ENCODE results near the gene CBR4.

Gene CBR4

DNA sequence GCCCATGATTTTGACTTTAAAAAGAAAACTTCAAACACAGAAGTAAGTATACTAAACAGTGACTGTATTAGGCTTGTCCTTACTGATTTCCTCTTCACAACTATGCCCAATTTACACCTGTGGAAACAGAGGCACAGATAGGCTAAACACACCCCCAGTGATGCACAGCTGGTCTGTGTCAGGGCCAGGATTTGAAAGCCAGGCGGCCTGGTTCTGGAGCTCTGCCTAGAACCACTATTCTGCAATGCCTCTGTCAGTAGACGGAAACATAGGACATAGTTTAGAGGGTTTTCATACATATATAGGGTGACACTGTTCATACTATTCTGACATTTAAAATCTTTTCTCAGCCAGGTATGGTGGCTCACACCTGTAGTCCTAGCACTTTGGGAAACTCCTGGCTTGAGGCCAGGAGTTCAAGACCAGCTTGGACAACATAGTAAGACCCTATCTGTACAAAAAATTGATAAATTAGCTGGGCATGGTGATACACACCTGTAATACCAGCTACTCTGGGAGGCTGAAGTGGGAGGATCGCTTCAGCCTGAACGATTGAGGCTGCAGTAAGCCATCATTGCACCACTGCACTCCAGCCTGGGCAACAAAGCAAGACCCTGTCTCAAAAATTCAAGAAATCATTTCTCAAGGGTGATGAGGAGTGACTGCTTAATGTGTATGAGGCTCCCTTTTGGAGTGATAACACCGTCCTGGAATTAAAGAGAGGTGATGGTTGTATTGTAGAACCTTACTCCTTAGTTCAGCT is 23.0 kb upstream of the CBR4 start:
- DNase-seq, result no peak

DNA sequence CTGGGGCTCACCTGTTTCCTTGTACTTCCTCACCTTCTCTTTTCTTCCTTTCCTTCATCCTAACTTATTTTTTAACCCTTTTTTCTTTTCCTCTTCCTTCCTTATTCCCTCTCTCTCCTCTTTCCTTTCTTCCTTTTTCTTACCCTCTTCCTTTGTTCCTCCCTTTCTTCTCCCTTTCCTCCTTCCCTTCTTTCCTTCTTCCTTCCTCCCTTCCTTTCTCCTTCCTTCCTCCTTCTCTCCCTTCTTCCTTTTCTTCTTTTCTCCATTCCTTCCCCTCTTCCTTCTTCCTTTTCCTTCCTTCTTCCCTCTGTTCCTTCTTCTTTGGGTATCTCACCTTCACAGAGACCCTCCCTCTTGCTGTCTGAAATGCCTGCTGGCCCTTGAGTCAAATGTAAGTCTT is 22.1 kb upstream of the CBR4 start:
- no peak for DNase-seq

DNA sequence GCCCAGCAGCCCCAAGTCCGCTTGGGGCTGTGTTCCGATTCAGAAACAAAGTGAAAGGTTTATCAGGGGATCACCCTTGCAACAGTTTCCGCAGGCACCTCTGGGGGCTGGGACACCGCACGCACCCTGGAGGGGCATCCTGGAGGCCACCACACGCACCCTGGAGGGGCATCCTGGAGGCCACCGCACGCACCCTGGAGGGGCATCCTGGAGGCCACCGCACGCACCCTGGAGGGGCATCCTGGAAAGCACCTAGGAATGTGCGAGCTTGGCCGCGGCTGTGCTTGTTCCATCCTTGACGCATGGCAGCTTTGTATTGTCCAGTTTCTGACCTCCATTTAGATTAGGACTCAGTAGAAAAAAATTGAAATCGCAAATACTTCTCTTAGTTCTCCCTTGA is 21.3 kb upstream of the CBR4 start:
- no peak for DNase-seq

DNA sequence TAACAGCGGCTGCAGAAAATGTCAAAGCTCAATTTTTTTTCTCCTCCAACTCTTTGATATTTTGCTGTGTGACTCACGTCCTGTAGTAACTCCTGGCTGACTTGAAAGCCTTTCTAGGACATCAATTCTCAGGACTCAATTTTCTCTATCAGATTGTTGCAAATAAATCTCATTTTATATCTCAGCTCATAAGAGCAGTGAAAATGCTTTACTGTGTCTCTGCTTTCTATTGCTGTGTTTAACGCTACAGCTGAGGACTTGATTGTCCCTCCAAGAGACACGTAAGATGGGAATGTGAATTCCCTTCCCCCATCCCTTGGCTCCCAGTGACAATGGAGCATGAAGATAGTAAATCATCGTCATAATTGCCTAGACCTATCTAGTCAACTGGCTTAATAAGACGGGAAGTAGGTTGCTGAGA is 20.5 kb upstream of the CBR4 start:
- no peak for DNase-seq

DNA sequence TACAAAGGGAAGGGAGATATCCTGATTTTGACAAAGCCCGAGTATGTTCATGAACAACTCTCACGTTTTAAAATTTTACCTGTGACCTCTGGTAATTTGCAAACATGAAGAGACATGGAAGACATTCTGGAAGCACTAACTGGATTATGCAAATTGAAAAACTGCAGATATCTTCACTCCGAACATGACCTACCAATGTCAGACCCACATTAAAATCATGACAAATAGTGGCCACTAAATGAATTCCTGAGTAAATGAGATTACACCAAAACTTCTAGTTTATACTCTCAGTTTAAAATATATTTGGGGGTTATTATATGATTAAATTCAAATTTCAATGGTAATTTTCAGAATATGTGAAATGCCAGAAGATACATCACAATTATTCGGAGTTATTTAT is 19.9 kb upstream of the CBR4 start:
- DNase-seq, result no peak

DNA sequence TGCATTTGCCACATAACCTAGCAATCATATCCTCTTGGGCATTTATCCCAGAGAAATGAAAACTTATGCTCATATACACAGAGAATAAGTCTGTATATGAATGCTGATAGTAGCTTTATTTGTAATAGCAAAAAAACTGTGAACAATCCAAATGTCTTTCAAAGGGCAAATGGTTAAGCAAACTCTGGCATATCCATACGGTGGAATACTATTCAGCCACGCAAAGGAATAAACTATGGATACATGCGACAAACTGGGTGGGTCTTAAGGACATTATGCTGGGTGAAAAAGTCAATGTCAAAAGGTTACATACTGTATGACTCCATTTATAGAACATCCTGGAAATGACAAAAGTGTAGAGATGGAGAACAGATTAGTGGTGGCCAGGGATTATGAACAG is 17.6 kb upstream of the CBR4 start:
- no peak for DNase-seq

DNA sequence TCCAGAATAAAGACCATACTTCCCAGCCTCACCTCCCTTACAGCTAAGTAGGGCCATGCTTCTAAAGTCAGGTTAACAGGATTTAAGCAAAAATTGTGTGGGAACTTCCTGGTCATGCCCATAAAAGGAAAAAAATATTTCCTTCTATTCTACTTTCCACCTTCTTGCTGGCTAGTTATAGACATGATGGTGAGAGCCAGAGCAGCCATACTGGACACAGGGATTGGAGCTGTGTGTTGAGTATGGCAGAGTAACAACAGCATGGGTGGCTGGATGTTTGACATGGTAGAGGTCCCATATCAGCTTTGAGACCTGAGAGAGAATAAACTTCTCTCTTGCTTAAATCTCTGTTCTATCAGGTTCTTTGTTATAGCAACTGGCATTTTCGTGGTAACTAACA is 15.1 kb upstream of the CBR4 start:
- DNase-seq, result no peak

DNA sequence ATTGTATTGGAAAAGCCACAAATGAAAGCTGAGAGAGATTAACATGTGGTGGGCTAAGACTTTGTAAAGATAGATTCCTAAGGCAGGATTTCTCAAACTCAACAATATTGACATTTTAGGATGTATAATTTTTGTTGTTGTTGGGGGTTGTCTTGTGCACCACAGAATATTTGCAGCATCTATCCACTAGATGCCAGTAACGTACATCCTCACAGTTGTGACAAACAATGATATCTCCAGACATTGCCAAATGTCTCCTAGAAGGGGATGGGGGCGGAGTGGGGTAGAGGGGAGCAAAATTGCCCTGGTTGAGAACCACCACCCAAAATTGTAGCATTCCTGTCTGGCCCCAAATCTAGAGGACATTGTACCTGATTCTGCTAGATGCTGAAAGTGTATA is 14.7 kb upstream of the CBR4 start:
- no peak for DNase-seq

DNA sequence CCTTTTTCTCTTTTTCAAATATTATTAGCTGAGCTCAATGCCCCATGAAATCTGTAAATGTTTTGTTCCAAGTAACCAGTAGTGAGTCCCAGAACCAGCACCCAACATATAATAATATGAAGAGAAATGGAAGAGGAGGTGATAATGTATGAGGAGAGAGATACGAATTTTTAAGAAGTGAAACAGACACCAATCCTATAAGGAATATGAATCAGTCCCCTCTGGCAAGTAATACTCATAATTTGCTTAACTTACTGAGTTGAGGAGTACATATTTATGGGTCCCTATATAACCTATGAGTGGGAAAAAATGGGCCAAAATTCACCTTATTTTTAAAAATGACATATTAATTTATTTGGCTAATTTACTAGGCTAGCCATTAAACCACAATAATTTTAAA is 8.4 kb upstream of the CBR4 start:
- no peak for DNase-seq

DNA sequence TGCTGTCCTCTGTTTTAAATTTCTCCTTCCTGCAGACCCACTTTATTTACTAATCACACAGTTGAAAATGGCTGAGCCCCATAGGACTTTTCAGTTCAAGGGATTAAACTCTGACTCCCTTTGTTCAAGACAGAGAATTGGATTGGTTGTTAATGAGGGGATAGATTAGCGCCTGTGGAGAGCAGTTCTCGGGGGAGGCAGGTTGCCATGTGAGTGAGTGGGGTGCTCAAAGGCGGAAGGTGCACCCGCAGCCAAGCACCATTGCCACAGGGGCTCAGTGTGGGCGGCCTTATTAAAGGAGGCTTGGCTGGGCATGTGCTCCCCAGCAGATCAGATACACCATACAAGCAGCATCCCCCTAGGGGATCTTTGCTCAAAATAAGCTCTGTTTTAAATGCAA is 7.9 kb upstream of the CBR4 start:
- DNase-seq, result no peak

DNA sequence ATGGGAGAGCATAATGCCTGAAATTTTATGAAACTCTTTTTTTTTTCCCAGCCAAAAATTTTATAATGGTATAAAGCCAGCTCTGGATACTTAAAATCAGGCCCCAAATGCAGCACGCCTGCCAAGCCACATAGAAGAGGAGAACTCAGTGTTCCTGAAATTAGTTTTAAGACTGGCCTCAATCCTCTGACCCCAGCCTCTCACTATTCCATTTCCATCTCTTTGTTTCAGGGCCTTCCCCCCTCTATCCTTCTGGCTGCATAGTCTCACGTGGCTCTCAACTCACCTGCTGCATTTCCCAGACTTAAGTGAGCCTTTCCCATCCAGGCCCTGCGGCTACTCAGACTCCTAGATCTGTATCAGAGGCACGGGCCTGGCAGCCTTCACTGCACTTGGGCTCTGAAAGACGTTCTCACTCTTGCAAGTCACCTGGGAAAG is 5.2 kb upstream of the CBR4 start:
- DNase-seq, result no peak

DNA sequence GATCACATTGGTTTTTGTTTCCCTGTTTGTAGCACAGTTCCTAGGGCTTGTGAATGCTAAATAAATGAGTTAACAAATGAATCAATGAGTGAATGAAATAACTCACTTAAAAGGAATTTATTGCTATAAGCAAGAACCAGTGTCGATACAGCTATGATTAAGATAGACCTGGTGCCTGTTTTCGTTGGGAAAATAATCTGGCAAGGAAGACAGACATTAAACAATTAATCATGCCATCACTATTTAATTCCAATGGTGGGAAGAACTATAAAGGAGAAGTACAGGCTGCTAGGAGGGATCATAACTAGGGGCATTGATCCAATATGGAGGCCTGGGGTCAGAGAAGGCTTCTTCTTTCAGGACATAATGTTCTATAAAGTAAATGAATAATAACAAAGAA is 4.5 kb upstream of the CBR4 start:
- no peak for DNase-seq

DNA sequence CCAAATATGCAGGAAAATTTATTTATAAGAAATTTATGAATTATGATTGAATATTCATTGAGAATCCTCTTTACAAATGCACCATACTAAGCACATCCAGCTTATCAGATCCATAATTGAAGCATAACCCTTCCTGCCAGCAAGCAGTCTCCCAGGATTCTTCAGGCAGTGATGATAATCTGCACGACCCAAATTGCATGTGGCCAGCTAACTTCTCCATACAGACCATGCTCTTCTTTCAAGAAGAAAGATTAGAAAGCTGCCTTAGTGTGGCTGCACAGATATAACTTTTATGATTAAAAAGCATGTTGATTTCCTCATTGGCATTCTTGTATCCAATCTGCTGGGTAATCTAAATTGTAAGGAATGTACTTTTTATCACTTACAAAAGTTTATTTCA is 3.3 kb upstream of the CBR4 start:
- DNase-seq, result no peak

DNA sequence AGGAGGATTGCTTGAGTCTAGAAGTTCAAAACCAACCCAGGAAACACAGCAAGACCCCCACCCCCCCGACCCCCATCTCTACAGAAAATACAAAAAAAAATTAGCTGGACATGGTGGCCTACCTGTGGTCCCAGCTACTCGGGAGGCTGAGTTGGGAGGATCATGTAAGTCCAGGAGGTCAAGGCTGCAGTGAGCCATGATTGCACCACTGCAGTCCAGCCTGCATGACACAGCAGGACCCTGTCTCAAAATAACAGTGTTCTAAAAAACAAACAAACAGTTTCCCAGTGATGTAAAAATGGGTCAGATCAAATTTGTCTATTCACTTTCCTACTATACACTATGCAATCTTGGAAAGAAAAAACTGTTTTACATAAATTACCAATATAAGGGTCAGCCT is 2.0 kb upstream of the CBR4 start:
- no peak for DNase-seq

DNA sequence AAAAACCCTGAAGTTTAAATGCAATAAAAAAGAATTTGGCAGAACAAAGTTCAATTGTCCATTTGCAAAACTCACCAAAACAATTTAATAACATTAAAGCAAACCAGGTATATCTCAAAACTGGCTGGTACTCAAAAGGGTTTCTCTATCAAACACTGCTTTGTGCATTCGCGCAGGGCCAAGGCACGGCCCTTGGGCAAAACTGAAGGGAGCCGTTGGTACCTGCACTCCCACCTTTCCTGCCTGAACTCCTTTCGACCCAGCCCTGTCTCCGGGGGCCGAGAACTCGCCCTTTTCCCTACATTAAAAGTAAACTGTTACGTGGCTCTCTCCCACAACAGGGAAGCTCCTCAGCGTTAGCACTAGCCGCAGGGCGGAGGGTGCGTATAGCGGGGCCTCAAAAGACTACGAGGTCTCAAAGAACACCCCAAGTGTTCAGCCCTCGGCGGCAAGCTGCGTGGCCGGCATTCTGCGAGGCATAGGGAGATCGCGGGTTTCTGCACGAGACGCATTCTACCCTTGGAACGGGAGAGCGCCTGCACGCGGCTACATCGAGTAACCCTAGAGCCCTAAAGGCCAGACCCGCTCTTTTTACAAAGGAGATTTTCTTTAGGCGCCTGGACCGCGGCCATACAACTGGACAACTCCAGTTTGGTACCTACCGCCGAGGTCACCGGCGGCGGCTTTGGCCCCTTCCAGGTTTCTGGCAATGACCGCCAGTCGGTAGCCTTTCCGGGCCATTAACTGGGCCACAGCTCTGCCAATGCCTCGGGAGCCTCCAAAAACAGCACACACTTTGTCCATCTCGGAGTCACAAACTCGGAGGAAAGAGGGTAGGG is 550 bp downstream of the CBR4 start:
- DNase-seq, result peak; percentile 52

DNA sequence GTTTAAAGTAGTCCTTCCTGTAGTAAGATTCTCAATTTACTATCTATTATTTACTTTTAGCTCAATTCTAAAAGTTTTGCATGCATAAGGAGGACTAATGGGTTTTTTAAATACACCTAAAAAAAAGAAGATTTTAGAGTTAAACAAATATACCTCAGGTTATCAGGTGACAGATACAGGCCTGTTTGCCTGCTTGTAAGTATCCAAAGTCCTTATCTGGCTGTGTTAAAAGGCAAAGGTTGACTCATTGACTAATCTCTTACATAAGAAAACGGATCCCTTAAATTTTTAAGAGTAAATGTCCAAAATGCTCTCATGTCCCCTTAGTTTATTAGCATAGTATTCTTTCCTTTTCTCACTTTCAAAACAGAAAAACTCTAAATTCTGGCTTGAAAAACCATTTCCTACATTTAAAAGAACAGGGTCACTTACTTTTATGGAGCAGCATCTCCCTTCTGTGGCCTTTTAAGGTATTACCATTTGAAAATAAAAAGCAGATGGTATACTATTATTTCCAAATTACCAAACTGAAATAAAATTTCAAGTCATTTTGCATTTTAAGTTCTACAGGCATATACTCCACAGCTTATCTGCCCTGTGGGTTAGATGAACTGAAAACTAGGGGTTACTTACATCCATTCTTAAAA is 4.5 kb downstream of the CBR4 start:
- no peak for DNase-seq

DNA sequence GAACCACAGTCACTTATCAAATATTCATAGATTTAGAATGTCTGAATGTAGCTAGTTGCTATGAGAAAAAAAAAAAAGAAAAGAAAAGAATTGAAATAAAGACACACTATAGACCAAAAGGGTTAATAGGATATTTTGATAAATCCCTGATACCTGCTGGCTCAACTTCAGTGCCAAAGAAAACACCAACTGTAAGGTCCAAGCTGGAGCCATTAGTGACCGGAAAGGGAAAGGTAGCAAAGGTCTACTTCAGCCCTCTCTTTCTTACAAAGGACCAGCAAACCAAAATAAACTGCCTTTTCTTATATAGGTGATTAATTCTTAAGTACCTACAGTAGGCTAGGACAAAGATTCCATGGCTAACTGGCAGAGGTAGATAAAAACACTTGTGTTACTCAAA is 9.7 kb downstream of the CBR4 start:
- DNase-seq, result no peak

DNA sequence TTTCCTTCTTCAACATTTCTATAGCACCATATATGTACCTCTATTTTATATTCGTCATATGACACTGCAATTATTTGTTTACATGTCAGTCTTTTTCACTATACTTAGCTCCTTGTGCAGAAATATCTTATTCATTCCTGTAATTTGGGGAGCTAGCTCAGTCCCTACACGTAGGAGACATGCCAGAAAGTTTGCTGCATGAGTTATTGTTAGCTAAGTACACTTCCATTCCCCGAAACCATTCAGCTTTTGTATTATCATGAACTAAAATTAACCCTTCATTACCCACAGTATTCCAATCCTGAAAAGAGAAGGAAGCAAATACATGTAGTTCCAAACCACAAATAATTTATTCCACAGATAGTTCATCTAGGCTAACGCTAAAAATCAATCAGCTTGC is 10.2 kb downstream of the CBR4 start:
- no peak for DNase-seq

DNA sequence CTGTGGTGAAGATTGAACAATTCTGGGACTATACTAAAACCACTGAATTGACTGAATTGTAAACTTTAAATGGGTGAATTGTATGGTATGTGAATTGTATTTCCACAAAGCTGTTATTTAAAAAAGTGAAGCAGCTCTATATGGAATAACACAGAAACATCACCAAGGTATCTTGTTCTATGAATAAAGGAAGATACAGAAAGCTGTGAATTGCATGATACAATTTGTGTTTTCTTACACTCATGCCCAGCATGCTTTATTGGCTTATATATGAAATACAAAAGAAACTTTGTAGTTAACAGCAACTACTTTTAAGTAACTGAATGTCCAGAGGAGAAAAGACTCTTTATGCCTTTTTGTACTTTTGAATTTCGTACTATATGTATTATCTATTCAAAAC is 11.5 kb downstream of the CBR4 start:
- DNase-seq, result no peak

DNA sequence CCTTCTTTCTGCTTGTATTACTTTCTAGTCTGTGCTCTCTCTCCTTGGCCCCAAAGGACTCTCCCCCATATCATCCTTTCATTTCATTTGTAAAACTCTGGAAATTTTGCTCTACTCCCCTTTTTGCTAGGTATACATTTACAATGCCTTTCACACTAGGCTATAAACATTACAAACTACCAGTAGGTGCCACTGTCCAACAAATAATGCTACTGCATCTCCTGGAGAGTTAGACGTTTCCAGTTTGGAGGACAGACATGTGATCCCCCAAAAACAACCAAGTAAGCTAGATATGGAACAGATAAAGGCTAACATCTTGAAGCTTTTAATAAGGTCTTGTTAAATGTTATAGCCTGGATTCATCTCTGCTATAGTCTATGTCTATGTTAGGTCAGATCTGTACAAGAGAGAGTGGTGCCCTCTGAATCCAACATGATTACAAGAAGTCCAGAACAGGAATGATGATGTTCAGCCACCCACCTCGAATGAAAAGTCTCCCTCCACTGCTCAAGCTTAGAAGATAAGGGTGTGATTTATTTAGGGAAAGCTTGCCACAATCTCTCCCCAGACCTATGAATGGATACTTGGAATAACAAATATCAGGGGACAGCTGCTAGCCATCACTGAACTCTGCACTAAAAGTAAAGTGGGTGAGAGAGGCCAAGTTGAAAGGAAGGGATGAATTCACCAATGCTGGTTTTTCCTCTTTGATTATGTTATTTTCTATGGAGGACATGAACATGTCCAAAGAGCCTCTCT is 14.3 kb downstream of the CBR4 start:
- no peak for DNase-seq

DNA sequence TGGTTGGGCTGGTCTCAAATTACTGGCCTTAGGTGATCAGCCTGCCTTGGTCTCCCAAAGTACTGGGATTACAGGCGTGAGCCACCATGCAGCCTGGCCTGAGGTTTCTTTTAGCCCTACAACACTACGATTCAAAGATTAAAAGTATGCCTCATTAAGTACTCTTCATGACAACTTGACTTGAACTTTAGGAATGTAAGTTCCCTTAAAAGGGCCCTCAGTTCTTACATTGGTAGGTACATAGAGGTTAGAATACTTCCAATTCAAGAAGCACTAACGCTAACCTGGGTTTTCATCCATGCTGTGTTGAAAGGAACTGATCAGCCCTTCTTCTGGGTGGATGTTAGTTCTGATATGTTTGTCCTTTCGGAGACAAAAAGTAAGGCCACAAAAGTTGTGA is 15.1 kb downstream of the CBR4 start:
- DNase-seq, result no peak

DNA sequence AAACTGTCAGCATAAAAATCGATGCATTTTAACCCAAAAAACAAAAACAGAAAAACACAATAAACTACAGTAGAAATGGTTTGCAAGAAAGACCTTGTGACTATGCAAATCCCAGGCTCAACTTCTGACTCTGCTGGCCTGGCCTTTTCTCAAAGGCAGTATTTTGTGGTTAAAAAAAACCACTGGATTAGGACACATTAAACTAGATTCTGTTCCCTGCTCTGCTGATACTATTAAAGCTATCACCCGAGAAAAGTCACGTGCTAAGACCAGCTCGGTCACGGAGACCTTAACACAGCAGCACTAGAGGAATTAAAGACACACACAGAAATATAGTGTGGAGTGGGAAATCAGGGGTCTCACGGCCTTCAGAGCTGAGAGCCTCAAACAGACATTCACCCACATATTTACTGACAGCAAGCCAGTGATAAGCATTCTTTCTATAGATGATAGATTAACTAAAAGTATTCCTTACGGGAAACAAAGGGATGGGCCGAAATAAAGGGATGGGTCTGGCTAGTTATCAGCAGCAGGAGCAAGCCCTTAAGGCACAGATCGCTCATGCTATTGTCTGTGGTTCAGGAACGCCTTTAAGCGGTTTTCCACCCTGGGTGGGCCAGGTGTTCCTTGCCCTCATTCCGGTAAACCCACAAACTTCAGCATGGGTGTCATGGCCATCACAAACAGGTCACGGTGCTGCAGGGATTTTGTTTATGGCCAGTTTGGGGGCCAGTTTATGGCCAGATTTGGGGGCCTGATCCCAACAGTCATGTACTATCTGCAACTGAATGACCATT is 16.1 kb downstream of the CBR4 start:
- no peak for DNase-seq

All from CD4-positive, alpha-beta T cell treated with Interferon gamma for 1 hour (primary cell).